HTERT RPE-1 (cell line): ENCODE measurements around the gene EEIG1.
"Not testable (repeated sequence)": the region's sequence is repeated elsewhere in the genome, so short reads cannot be mapped to it uniquely, and the experiment has no call there.

Experiments used
- in situ Hi-C: fragments of 300-500 bp; cut with MboI; formaldehyde crosslinking; loops from 4 replicates; pipeline ENCODE4 v1.14.3; 2020; ENCODE audit warnings: low sequenced_read_pairs

EEIG1 gene

DNA sequence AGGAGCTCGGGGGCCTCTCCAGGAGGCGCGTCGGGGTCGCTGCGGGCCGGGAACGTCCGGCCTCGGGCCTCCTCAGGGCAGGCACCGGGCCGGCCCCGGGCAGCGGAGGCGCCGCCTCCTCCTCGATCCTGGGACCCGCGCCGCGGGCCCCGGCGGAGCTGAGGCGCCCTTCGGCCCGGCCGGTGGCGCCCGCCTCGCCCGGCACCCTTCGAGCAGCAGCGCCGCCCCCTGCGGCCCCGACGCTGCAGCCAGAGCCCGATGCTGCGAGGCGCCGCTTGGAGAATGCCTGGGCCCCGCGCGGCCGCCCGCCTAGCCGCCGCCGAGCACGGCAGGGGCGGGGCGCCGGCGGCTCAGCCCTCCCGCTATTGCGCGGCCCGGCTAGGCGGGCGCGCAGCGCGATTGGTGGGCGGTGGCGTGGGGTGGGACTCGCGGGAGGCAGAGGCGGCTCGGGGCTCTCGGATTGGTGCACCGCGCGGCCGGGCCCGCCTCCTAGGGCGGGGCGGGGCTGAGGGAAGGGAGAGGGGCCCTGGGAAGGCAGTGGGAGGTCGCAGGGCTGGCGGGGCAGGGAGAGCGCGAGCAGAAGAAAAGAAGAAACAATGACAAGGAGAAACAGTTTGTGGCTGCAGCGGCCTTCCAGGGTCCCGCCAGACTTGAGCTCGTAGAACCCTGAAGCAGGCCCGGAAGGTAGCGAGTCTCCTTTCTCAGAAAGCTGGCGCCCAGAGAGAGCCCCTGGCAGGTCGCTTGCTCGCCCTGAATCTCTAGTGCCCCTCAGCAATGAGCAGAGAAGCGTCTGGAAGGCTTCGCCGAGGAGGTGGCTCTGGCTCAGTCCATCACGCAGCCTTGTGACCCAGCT is at the start of gene EEIG1:
TSS of gene EEIG1 (minus strand) at position 284 of the 853 bp plus-strand sequence. CDS start 852 bp downstream, outside the sequence.
- in situ Hi-C loops, result no loop called here

DNA sequence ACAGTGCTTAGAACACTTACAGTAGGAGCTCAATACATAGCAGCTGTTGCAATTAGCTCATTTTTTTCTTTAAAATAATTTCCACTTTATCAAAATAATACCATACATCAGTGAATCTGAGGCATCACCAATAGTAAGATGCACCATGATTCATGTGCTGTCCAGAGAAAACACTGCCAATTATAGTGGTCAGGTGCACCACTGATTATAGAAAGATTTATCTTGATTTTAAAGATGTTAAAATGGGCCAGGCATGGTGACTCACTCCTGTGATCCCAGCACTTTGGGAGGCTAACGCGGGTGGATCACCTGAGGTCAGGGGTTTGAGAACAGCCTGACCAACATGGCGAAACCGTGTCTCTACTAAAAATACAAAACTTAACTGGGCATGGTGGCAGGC is 46.9 kb upstream of the EEIG1 start:
- in situ Hi-C loops, result no loop called here

DNA sequence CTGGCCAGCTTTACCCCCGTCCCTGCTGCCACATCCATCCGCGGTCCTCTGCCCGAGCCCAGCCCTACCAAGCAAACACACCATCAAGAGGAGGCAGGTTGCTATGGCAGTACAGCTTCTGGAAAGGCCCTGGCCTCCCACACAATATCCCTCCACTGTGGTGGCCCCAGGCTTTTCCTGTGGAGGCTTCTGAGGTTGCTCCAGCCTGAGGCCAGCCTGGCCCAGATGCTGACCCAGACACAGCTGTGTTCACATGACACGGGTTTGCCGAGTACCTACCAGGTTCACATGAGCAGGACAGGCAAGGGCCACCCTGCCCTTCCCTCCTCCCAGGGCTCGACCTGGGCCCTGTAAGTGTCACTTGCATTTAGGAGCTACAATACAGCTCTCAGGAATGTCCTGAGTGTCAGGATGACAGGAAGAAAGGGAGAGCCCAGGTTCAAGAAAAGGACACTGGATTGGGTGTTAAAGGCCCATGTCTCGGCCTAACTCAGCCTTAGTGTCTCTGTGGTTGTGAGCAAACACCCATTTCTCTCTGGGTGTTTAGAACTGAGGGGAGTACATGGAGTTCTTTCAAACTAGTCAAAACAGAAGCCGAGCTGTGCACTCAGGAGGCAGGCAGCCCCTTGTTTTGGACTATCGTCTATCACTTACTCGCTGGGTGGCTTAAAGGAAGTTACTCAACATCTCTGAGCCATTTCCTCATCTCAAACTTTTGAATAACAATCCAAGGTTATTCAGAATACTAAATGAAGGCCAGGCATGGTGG is 46.2 kb upstream of the EEIG1 start:
- in situ Hi-C loops, result no loop called here

DNA sequence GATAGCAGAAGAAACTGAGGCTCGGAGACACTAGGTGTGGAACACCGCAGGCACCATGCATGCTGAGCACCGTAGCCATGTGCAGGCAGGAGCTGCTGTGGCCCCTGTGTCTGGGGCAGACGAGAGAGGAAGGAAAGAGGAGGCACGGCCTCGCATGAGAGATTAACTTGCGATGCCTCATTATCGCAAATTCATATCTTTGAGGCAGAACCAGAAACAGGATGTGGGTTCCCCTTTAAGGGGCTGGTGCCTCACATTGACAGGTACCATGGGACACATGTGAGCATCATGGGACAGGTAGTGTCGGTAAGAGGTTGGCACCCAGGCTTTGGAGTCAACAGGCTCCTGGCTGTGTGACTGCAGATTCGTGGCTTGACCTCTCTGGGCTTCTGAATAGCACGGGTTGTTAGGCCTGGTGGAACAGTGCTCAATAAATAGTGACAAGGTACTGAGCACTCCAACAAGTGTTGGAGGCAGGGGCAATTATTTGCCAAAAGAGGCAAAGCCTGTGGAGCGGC is 45.5 kb upstream of the EEIG1 start:
- in situ Hi-C loops, result no loop called here

DNA sequence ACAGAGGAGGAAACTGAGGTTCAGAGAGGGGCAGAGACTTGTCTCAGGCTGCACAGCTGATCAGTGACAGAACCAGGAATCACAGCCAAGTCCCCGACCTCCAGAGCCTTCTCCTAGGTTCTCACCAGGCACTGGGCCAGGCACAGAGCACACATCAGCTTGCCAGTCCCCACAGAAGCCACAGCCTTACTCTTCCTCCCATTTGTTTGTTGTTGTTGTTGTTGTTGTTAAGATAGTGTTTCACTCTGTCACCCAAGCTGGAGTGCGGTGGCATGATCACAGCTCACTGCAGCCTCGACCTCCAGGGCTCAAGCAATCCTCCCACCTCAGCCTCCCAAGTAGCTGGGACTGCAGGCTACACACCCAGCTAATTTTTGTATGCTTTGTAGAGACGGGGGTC is 44.9 kb upstream of the EEIG1 start:
- in situ Hi-C loops, result no loop called here

DNA sequence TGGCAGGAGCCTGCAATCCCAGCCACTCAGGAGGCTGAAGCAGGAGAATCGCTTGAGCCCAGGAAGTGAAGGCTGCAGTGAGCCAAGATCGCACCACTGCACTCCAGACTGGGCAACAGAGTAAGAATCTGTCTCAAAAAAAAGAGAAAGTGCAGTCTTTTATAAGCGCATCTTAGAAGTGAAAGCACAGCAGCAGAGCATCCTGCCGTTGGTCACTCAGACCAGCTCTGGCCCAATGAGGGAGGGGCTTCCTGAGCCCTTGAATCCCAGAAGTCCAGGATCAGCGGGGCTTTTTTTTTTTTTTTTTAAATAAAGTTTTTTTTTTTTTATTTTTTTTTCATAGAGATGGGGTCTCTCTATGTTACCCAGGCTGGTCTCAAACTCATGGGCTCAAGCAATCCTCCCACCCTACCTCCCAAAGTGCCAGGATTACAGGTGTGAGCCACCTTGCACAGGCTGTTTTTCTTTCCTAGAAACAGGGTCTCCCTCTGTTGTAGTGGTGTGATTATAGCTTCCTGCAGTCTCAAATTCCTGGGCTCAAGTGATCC is 44.0 kb upstream of the EEIG1 start:
- in situ Hi-C loops, result no loop called here

DNA sequence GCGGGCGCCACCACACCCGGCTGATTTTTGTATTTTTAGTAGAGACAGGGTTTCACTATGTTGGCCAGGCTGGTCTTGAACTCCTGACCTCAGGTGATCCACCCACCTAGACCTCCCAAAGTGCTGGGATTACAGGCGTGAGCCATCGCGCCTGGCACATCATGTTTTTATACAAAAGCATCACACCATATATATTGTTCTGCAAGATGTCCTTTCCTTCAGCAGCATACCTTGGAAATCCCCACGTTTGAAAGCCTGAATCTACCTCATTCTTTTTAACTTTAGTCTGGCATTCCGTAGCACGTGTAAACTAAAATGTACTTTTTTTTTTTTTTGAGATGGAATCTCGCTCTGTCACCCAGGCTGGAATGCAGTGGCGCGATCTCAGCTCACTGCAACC is 42.9 kb upstream of the EEIG1 start:
- in situ Hi-C loops, result not testable (repeated sequence)

DNA sequence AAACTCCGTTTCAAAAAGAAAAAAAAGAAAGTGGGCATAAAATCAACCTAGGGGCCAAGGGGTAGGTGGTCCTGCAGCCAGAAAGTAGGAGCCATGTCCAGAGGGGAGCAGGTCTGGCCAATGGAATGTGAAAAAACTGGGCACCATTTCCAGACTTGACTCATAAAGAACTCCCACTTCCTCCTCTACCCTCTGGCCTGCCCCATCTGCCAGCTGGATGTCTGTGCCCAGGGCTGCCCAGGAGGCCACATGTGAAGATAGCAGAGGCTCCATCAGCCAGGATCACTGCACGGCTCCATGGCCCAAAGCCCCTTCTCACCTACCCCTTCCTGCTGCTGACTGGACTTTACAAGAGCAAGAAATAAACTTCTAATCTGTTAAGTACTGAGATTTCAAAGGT is 42.1 kb upstream of the EEIG1 start:
- in situ Hi-C loops, result no loop called here

DNA sequence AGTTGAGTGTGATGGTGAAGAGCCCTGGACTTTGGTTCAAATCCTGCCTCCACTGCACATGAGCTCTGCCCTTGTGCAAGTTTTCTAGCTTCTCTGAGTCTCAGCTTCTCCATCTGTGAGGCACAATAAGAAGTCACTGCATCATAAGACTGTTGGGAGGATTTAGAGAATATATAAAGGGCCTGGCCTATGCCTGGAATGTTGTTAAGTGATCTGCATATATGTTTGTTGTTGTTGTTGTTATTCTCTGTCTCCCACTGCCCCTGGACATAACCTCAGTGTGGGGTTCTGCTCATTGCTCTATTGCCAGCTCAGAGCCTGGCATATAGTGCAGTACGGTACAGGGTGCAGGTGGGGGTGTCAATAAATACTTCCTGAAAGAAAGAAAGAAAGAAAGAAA is 40.3 kb upstream of the EEIG1 start:
- in situ Hi-C loops, result no loop called here

DNA sequence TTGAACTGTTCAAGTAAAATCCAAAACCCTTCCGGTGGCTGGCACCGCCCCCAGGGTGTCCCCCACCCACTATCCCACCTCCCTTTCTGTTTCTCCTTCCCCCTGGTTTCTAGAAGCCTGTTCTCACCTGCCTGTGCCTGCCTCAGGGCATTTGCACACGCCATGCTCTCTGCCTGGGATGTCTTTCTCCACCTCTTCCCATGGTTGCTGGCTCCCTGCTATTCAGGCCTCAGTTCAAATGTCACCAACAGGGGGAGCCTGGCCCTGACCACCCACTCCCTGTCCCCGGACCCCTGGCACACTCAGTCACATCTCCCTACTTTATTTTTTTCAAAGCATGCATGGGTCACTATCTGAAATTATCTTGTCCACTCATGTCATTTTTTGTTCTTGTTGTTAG is 39.9 kb upstream of the EEIG1 start:
- in situ Hi-C loops, result no loop called here

DNA sequence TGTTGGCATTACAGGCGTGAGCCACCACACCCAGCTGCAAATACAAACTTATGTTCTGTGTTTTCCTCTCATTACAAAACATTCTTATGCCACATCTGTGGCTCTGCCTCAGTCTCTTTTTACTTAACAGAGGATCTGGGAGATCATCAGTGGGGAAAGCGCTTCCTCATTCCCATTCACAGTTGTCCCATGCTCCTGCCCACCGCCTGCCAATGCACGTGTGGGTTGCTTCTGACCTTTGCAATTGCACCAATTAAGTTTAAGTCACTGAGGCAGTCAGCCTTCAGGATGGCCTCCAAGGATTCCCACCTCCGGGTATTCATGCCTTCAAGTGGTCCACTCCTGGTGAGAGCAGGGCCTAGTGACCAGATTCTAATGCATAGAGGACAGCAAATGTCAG is 34.9 kb upstream of the EEIG1 start:
- in situ Hi-C loops, result no loop called here

DNA sequence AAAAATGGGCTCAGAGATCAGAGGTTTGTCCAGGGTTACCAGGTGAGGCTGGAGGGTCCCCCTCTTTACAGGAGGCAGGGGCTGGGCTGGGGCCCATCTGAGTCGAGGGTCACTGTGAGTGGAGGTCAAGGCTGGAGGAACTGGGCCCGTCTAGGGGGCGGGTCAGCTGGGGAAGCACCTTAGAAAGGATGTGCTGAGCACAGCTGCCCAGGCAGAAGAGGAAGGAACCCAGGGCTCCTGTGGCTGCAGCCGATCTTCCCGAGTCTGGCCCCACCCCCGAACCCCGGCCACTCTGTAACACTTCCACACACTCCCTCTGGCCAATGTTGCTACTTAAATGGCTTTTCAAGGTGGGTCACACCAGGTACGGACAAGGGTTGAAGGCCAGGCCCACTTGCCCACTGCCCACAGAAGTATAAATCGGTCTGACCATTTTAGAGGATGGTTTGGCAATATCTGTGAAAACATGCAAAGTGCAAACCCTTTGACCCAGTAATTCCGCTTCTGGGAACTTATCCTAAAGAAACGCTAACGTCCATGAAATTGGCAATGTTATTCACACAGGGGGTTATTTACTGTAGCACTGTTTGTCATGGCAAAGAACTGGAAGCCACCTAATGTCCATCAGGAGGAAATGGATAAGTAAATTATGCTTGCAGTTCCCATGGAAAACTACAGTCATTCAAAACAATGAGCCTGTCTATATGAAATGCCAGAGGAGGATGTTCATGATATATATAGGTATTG is 30.5 kb upstream of the EEIG1 start:
- in situ Hi-C loops, result no loop called here

DNA sequence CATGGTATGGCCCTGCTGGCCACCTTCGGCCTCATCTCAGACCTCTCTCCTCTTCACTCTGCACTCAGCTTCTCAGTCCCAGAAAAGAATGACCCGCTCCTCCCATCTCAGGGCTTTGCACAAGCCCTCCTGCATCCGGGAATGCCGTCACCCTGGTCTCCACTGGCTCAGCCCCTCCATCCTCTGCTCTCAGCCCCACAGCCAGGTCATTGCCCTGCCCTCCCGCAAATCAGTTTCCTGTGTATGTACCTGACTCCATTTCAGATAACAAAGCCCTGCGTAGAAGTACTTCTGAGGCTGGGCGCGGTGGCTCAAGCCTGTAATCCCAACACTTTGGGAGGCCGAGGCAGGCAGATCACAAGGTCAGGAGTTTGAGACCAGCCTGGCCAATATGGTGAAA is 28.9 kb upstream of the EEIG1 start:
- in situ Hi-C loops, result no loop called here

DNA sequence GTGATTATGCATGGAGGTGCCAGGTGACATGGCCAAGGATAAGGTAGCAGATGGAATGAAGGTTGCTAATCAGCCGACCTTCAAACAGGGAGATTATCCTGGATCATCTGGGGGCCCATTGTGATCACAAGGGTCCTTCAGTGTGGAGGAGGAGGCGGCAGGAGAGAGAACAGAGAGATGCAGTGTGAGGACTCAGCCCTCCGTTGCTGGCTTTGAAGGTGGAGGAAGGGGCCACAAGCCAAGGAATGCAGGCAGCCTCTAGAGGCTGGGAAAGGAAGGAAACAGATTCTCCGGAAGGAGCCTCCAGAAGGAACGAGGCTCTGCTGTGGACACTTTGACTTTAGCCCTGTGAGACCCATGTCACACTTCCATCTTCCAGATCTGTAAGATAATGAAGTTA is 27.4 kb upstream of the EEIG1 start:
- in situ Hi-C loops, result no loop called here

DNA sequence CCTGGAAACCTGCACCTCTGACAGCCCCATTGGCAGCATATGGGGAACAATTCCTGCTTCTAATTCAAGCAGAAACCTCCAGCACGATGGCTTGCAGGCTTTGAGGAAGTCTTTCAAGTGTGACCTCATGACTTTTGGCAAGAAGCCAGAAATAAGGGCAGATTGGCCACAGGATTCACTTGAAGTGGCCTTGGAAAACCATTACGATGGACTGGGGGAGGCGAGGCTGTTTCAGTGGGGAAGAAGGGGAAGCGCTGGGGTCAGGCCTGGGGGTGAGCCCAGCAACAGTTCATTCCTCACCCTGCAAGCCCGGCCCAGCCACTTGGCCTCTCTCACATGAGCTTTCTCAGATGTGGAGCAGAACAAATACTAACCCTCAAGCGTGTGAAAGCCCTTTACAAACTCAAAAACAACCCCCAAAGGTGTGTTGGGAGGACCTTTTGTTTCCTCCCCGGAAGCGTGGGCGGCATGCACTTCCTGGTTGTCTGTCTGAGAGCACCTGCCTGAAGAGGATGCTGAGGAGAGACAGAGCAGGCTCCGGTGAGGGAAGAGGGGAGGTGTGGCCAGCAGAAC is 26.9 kb upstream of the EEIG1 start:
- in situ Hi-C loops, result no loop called here

DNA sequence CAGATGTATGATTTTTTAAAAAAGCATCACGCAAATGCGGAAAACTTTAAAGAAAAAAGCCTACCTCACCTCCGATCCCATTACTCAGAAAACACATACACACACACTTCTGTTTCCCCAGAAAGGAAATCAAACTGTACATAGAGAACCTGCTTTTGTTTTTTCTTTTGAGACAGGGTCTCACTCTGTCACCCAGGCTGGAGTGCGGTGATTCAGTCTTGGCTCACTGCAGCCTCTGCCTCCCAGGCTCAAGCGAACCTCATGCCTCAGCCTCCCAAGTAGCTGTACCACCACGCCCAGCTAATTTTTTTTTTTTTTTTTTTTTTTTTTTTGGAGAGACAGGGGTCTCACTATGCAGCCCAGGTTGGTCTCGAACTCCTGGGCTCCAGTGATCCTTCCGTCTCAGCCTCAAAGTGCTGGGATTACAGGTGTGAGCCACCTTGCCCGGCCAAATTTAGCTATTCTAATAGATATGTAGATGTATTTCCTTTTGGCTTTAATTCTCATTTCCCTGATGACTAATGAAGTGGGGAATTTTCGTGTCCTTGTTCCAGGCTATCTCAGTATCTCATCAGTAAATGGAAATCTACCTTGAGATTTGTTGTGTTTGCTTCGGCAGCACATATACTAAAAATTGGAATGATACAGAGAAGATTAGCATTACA is 25.7 kb upstream of the EEIG1 start:
- in situ Hi-C loops, result no loop called here

DNA sequence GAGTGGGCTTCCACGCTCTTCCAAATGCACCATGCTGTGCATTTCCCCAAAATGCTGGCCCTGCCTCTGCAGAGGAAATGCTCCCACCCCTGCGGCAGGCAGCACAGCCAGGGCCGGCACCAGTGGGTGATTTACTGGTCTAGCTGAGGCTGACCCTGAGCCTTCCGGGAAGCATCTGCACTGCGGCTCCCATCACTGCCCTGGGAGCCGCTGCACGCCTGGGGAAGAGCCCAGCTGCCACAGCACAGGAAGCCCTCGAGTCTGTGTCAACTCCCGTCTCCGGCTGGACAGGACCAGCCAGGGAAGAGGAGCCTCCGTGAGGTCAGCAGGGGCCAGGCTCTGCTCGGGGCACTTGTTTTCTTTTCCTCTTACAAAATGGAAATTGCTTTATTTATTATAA is 25.1 kb upstream of the EEIG1 start:
- in situ Hi-C loops, result no loop called here

DNA sequence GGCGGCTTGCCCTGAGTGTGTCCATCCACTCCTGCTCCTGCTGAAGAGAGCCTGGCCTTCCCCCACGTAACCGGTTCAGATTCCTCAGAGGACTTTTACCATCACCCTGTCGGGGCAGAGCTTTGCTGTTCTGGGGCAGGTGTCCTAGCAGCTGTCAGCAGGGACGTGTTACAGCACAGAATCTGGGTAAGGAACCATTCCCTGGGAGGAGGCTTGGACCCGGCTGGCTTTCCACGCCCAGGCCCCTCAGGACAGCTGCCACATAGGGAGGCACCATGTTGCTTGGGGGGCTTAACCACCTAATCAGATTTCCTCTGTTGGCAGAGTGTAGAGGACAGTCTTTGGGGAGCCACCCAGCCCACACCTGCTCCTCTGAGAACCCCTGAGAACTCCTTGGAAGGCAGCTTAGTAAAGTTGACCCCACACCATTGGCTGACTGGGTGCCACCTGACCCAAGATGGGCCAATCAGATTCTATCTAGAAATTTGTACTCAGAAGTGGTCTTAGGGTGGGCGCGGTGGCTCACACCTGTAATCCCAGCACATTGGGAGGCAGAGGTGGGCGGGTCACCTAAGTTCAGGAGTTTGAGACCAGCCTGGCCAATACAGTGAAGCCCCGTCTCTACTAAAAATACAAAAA is 23.3 kb upstream of the EEIG1 start:
- in situ Hi-C loops, result no loop called here

DNA sequence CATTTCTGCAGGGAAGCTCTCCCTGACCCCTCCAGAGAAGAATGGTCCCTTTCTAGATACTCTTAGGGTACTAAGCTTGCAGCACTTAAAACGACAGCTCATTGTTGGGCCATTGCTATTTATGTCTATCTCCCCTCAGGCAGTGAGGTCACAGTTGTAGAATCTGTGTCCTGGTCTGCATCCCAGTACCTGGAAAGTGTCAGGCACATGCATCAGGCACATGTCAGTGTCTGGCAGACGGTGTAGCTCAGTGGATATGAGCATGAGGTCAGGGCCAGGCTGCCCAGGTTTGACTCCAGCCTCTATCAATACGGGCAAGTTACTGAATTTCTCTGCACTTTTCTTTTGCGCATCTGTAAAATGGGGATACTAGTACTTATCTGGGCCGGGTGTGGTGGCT is 22.2 kb upstream of the EEIG1 start:
- in situ Hi-C loops, result no loop called here
